ENCODE data around the gene HIGD2B.
A peak's percentile ranks its signal among the peaks of the same experiment; 100 is the strongest.
"Not testable (repeated sequence)": the region's sequence is repeated elsewhere in the genome, so short reads cannot be mapped to it uniquely, and the experiment has no call there.

Gene HIGD2B

GRCh38 chr15:72676838-72677237 lies 9.1 kb downstream of the HIGD2B start:
- Histone ChIP-seq H3K4me3 (ENCODE audit: low read length) (no peak overlapping the region), H3K4me2 (ENCODE audit: low read length) (no peak overlapping the region)

DNA sequence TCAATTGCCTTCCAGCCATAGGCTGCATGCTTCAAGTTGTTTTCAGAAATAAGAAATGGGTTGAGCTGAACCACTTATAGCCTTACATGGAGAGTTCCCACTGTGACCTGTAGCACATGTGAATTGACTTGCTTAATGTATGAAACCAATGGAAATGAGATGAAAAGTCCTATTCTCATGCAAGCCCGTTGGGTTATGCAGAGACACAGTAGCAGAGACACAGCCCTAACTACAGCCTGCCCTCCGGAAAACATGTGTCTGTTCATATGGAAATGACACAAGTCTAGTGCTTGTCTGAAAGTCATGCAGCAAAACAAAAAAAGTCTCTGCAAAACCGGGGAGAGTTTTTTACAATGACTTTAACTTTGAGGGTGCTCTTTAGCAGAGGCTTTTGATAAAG lies 14.5 kb downstream of the HIGD2B start:
- Histone ChIP-seq H3K9me3 (ENCODE audit: control insufficient read depth, insufficient read depth, low read length) (no peaks in the 10 kb centered on the region), H3K9me2 (replicated peaks; ENCODE audit: control insufficient read depth, low read length) (no peaks in the 10 kb centered on the region), H3K79me2 (ENCODE audit: control insufficient read depth, low read length) (no peaks in the 10 kb centered on the region), H3K4me2 (ENCODE audit: low read length) (no peak overlapping the region), H3K4me1 (ENCODE audit: control insufficient read depth, low read length) (peaks cover 4% of the 10 kb centered on the region), H4K20me1 (ENCODE audit: control insufficient read depth, insufficient read depth, low read depth, low read length) (no peaks in the 10 kb centered on the region), H3K27me3 (ENCODE audit: control insufficient read depth, low read length) (peaks cover 22% of the 10 kb centered on the region), H3K4me3 (ENCODE audit: low read length) (no peak overlapping the region), H3F3A (ENCODE audit: control insufficient read depth, insufficient read depth) (no peaks in the 10 kb centered on the region), H3K27ac (ENCODE audit: low read depth, low read length) (no peak overlapping the region), H3K36me3 (ENCODE audit: control insufficient read depth, low read length) (no peaks in the 10 kb centered on the region)
- no peak for TF ChIP-seq EZH2phosphoT487 (IDR thresholded peaks at IDR 0.05; ENCODE audit: borderline replicate concordance, low read length)
- TF ChIP-seq, protein P1, sequence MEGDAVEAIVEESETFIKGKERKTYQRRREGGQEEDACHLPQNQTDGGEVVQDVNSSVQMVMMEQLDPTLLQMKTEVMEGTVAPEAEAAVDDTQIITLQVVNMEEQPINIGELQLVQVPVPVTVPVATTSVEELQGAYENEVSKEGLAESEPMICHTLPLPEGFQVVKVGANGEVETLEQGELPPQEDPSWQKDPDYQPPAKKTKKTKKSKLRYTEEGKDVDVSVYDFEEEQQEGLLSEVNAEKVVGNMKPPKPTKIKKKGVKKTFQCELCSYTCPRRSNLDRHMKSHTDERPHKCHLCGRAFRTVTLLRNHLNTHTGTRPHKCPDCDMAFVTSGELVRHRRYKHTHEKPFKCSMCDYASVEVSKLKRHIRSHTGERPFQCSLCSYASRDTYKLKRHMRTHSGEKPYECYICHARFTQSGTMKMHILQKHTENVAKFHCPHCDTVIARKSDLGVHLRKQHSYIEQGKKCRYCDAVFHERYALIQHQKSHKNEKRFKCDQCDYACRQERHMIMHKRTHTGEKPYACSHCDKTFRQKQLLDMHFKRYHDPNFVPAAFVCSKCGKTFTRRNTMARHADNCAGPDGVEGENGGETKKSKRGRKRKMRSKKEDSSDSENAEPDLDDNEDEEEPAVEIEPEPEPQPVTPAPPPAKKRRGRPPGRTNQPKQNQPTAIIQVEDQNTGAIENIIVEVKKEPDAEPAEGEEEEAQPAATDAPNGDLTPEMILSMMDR (IDR thresholded peaks at IDR 0.05; ENCODE audit: low read depth, low read length, poor library complexity, severe bottlenecking), result no peak

More at GRCh38 chr15:72676838-72677237, 9.1 kb downstream of the HIGD2B start:
- Histone ChIP-seq H3F3A (ENCODE audit: control insufficient read depth, insufficient read depth) (no peaks in the 10 kb centered on the region), H3K9me2 (replicated peaks; ENCODE audit: control insufficient read depth, low read length) (no peaks in the 10 kb centered on the region), H3K79me2 (ENCODE audit: control insufficient read depth, low read length) (no peaks in the 10 kb centered on the region), H3K27ac (ENCODE audit: low read depth, low read length) (no peak overlapping the region), H3K9me3 (ENCODE audit: control insufficient read depth, insufficient read depth, low read length) (no peaks in the 10 kb centered on the region), H3K36me3 (ENCODE audit: control insufficient read depth, low read length) (no peaks in the 10 kb centered on the region), H4K20me1 (ENCODE audit: control insufficient read depth, insufficient read depth, low read depth, low read length) (no peaks in the 10 kb centered on the region), H3K27me3 (ENCODE audit: control insufficient read depth, low read length) (peaks cover 39% of the 10 kb centered on the region), H3K4me1 (ENCODE audit: control insufficient read depth, low read length) (no peaks in the 10 kb centered on the region)
- no peak for TF ChIP-seq EZH2phosphoT487 (IDR thresholded peaks at IDR 0.05; ENCODE audit: borderline replicate concordance, low read length)
- TF ChIP-seq, protein P1 (IDR thresholded peaks at IDR 0.05; ENCODE audit: low read depth, low read length, poor library complexity, severe bottlenecking), result no peak

DNA sequence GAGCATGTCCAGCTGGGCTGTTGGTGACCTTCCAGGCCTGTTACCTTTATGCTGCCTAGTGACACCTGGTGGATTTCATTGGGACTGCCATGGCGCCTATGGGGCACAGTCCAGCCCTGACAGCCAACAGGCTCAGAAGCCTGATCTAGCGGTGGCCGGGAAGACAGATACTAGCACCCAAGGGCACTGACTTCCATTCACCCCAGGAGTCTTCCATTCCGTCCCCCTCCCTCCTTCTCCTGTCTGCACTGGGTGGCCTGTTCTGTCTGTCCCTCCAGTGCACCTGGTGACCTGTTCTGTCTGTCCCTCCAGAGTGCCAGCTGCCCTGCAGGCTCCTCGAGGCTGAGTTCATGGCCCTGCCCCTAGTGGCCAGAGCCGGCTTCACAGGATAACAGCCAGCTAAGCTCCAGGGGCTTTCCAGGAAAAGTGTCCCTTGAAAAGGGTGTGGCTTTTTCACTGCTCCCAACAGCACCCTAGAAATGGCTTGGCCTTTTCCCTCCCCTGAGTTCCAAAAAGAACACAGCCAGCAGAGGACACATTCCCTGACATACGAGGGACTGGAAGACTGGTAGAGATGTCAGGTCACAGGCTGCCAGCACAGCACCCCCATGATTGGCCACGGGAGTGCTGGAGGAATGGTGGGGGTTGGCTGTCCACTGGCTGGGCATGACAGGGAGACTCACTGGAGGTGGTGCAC lies 15.2 kb downstream of the HIGD2B start:
- H3K9me2 ChIP-seq (replicated peaks; ENCODE audit: control insufficient read depth, low read length); H3K9me3 ChIP-seq (ENCODE audit: control insufficient read depth, insufficient read depth, low read length); H3K4me1 ChIP-seq (ENCODE audit: control insufficient read depth, low read length); H3K79me2 ChIP-seq (ENCODE audit: control insufficient read depth, low read length); H3K27ac ChIP-seq (ENCODE audit: low read depth, low read length); H3F3A ChIP-seq (ENCODE audit: control insufficient read depth, insufficient read depth); H4K20me1 ChIP-seq (ENCODE audit: control insufficient read depth, insufficient read depth, low read depth, low read length); H3K36me3 ChIP-seq (ENCODE audit: control insufficient read depth, low read length): not testable (repeated sequence)
- Histone ChIP-seq H3K4me3 (ENCODE audit: low read length) (peak overlapping the region; percentile 52), H3K27me3 (ENCODE audit: control insufficient read depth, low read length) (peaks cover 22% of the 10 kb centered on the region), H3K4me2 (ENCODE audit: low read length) (peak overlapping the region; percentile 65)
- TF ChIP-seq, protein P1 (IDR thresholded peaks at IDR 0.05; ENCODE audit: low read depth, low read length, poor library complexity, severe bottlenecking), result peak; percentile 82

- H3K9me2 ChIP-seq (replicated peaks; ENCODE audit: control insufficient read depth, low read length); H4K20me1 ChIP-seq (ENCODE audit: control insufficient read depth, insufficient read depth, low read depth, low read length); H3F3A ChIP-seq (ENCODE audit: control insufficient read depth, insufficient read depth); H3K4me1 ChIP-seq (ENCODE audit: control insufficient read depth, low read length); H3K4me3 ChIP-seq (ENCODE audit: low read length); H3K4me2 ChIP-seq (ENCODE audit: low read length); H3K9me3 ChIP-seq (ENCODE audit: control insufficient read depth, insufficient read depth, low read length); H3K79me2 ChIP-seq (ENCODE audit: control insufficient read depth, low read length); H3K36me3 ChIP-seq (ENCODE audit: control insufficient read depth, low read length); H3K27ac ChIP-seq (ENCODE audit: low read depth, low read length): not testable (repeated sequence)
- H3K27me3 ChIP-seq (ENCODE audit: control insufficient read depth, low read length), result peaks cover 22% of the 10 kb centered on the region
Measured at GRCh38 chr15:72669803-72670202, 16.2 kb downstream of the HIGD2B start.

DNA sequence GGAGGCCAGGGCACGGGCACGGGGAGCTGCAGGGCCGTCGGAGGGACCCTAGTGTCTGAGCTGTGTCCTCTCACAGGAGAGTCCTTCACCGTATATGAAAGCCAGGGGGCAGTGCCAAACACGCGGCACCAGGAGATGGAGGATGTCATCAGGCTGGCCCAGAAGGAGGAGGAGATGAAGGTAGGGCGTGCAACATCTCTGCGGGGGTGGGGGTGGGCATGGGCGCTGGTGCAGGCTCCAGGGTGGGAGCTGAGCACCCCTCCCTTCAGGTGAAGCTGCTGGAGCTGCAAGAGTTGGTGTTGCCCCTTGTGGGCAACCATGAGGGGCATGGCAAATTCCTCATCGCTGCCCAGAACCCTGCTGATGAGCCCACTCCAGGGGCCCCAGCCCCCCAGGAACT lies 20.3 kb downstream of the HIGD2B start:
- H3K4me1 ChIP-seq (ENCODE audit: control insufficient read depth, low read length); H3K79me2 ChIP-seq (ENCODE audit: control insufficient read depth, low read length); H3K36me3 ChIP-seq (ENCODE audit: control insufficient read depth, low read length); H4K20me1 ChIP-seq (ENCODE audit: control insufficient read depth, insufficient read depth, low read depth, low read length); H3K9me3 ChIP-seq (ENCODE audit: control insufficient read depth, insufficient read depth, low read length); H3K9me2 ChIP-seq (replicated peaks; ENCODE audit: control insufficient read depth, low read length); H3K27me3 ChIP-seq (ENCODE audit: control insufficient read depth, low read length); H3K4me3 ChIP-seq (ENCODE audit: low read length); H3K4me2 ChIP-seq (ENCODE audit: low read length); H3K27ac ChIP-seq (ENCODE audit: low read depth, low read length); H3F3A ChIP-seq (ENCODE audit: control insufficient read depth, insufficient read depth): not testable (repeated sequence)

- H3K4me1 ChIP-seq (ENCODE audit: control insufficient read depth, low read length); H4K20me1 ChIP-seq (ENCODE audit: control insufficient read depth, insufficient read depth, low read depth, low read length); H3K27ac ChIP-seq (ENCODE audit: low read depth, low read length); H3K27me3 ChIP-seq (ENCODE audit: control insufficient read depth, low read length); H3K9me3 ChIP-seq (ENCODE audit: control insufficient read depth, insufficient read depth, low read length); H3K79me2 ChIP-seq (ENCODE audit: control insufficient read depth, low read length); H3K4me2 ChIP-seq (ENCODE audit: low read length); H3F3A ChIP-seq (ENCODE audit: control insufficient read depth, insufficient read depth); H3K36me3 ChIP-seq (ENCODE audit: control insufficient read depth, low read length); H3K9me2 ChIP-seq (replicated peaks; ENCODE audit: control insufficient read depth, low read length); H3K4me3 ChIP-seq (ENCODE audit: low read length): not testable (repeated sequence)
Measured at GRCh38 chr15:72663931-72664330, 22.1 kb downstream of the HIGD2B start.

Data from DOHH2 (cell line).